ENCODE measurements around the gene RAP1A. TPM values are rescaled to one million over a fixed set of nuclear protein-coding genes. Genes with fewer than 3 reads are reported as not detected.
"Not testable (repeated sequence)": the region's sequence is repeated elsewhere in the genome, so short reads cannot be mapped to it uniquely, and the experiment has no call there.

Gene RAP1A
- total RNA-seq, 3 donors from 2014 or later = 45.9 to 72.8 (median 54.9) TPM

- Histone ChIP-seq H3K4me3 (no peak overlapping the region), H3K27ac (no peak overlapping the region), H3K36me3 (no peaks in the 10 kb centered on the region), H3K4me1 (no peaks in the 10 kb centered on the region), H3K9me3 (no peaks in the 10 kb centered on the region), H3K27me3 (no peaks in the 10 kb centered on the region)
- intact Hi-C loops (cut with DNase I; ENCODE audit: low total_unique reads) = no loop called here
- DNase-seq (ENCODE audit: low spot score in 2 of 2) = no peak
- TF ChIP-seq CTCF (IDR thresholded peaks at IDR 0.05) (no peak), POLR2AphosphoS5 (IDR thresholded peaks at IDR 0.05) (no peak), POLR2A (IDR thresholded peaks at IDR 0.05) (no peak)
Observed at GRCh38 chr1:111671852-111672251, 52.3 kb downstream of the RAP1A start.

DNA sequence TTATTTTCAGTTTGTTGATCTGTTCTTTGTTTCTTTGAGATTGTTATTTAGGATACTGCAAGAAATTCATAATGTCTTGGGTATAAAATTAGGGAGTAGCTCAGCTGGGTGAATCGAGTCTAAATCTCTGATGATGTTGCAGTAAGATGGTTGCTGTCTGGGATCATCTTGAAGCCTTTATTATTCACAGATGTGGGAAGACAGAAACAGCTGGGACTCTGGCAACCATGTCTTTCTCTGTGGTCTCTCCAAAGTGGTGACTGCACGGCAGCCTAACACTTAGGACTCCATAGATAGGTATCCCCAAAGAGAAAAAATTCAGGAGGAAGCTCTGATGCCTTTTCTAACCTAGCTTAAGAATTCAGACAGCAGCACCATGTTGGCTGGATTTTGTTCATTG lies 52.7 kb downstream of the RAP1A start:
- H3K9me3 ChIP-seq = no peaks in the 10 kb centered on the region
- no peak for DNase-seq (ENCODE audit: low spot score in 2 of 2)
- no peaks in the 10 kb centered on the region for H3K4me1 ChIP-seq
- intact Hi-C loops (cut with DNase I; ENCODE audit: low total_unique reads) = no loop called here
- no peaks in the 10 kb centered on the region for H3K27me3 ChIP-seq
- TF ChIP-seq CTCF (IDR thresholded peaks at IDR 0.05) = no peak
- no peaks in the 10 kb centered on the region for H3K36me3 ChIP-seq
- H3K27ac ChIP-seq = no peak overlapping the region
- H3K4me3 ChIP-seq = no peak overlapping the region

GRCh38 chr1:111677604-111678003 lies 58.0 kb downstream of the RAP1A start:
- Histone ChIP-seq H3K4me1 (no peaks in the 10 kb centered on the region), H3K27me3 (no peaks in the 10 kb centered on the region), H3K36me3 (no peaks in the 10 kb centered on the region), H3K27ac (no peak overlapping the region), H3K9me3 (no peaks in the 10 kb centered on the region), H3K4me3 (no peak overlapping the region)
- no peak for DNase-seq (ENCODE audit: low spot score in 2 of 2)
- no peak for TF ChIP-seq CTCF (IDR thresholded peaks at IDR 0.05)
- TF ChIP-seq POLR2A (IDR thresholded peaks at IDR 0.05) = no peak
- no peak for TF ChIP-seq POLR2AphosphoS5 (IDR thresholded peaks at IDR 0.05)
- intact Hi-C loops (cut with DNase I; ENCODE audit: low total_unique reads) = no loop called here

DNA sequence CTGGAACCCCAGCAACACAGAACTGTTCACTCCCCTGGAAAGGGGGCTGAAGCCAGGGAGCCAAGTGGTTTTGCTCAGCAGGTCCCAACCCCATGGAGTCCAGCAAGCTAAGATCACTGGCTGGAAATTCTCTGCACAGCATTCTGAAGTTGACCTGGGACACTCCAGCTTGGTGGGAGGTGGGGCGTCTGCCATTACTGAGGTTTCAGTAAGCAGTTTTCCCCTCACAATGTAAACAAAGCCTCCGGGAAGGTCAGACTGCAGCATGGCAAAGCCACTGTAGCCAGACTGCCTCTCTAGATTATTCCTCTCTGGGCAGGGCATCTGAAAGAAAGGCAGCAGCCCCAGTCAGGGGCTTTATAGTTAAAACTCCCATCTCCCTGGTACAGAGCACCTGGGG lies 60.0 kb downstream of the RAP1A start:
- TF ChIP-seq POLR2A (IDR thresholded peaks at IDR 0.05) (no peak), CTCF (IDR thresholded peaks at IDR 0.05) (no peak), POLR2AphosphoS5 (IDR thresholded peaks at IDR 0.05) (no peak)
- no peaks in the 10 kb centered on the region for H3K36me3 ChIP-seq

DNA sequence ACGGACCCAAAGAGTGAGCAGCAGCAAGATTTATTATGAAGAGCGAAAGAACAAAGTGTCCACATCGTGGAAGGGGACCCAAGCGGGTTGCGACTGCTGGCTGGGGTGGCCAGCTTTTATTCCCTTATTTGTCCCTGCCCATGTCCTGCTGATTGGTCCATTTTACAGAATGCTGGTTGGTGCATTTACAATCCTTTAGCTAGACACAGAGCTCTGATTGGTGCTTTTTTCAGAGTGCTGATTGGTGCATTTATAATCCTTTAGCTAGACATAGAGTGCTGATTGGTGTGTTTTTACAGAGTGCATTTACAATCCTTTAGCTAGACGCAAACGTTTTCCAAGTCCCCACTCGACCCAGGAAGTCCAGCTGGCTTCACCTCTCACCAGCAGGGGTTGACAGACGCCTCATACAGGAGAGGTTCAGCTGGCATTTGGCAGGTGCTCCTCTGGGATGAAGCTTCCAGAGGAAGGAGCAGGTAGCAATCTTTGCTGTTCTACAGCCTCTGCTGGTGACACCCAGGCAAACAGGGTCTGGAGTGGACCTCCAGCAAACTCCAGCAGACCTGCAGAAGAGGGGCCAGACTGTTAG lies 60.7 kb downstream of the RAP1A start:
- DNase-seq (ENCODE audit: low spot score in 2 of 2); H3K4me1 ChIP-seq; H3K27me3 ChIP-seq; H3K4me3 ChIP-seq; H3K27ac ChIP-seq; H3K36me3 ChIP-seq; intact Hi-C loops (cut with DNase I; ENCODE audit: low total_unique reads): not testable (repeated sequence)
- peaks cover 8 to 11% of the 10 kb centered on the region in 2 donors for H3K9me3 ChIP-seq

More for the DNA sequence above, 60.0 kb downstream of the RAP1A start:
- DNase-seq (ENCODE audit: low spot score in 2 of 2) = no peak
- Histone ChIP-seq H3K9me3 (peaks cover under 1 to 3% of the 10 kb centered on the region in 2 donors), H3K27ac (no peak overlapping the region), H3K4me3 (no peak overlapping the region), H3K27me3 (no peaks in the 10 kb centered on the region), H3K4me1 (no peaks in the 10 kb centered on the region)
- intact Hi-C loops (cut with DNase I; ENCODE audit: low total_unique reads) = no loop called here

DNA sequence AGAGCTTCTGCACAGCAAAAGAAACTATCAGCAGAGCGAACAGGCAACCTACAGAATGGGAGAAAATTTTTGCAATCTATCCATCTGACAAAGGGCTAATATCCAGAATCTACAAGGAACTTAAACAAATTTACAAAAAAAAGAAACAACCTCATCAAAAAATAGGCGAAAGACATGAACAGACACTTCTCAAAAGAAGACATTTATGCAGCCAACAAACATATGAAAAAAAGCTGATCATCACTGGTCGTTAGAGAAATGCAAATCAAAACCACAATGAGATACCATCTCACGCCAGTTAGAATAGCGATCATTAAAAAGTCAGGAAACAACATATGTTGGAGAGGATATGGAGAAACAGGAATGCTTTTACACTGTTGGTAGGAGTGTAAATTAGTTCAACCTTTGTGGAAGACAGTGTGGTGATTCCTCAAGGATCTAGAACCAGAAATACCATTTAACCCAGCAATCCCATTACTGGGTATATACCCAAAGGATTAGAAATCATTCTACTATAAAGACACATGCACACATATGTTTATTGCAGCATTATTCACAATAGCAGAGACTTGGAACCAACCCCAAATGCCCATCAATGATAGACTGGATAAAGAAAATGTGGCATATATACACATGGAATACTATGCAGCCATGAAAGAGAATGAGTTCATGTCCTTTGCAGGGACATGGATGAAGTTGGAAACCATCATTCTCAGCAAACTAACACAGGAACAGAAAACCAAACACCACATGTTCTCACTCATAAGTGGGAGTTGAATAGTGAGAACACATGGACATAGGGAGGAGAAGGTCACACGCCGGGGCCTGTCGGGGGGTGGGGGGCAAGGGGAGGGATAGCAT lies 65.9 kb downstream of the RAP1A start:
- H3K27me3 ChIP-seq; DNase-seq (ENCODE audit: low spot score in 2 of 2); H3K27ac ChIP-seq; H3K4me3 ChIP-seq; intact Hi-C loops (cut with DNase I; ENCODE audit: low total_unique reads); H3K4me1 ChIP-seq; H3K36me3 ChIP-seq: not testable (repeated sequence)
- peaks cover 8 to 13% of the 10 kb centered on the region in 2 donors for H3K9me3 ChIP-seq
